GM23338 (cell line): Measurements from ENCODE around the gene AIMP2.

ENCODE experiments used
- CREB1 ChIP-seq: fragments of 250-450 bp; sonication (Bioruptor Pico); IDR thresholded peaks from 2 replicates; pipeline ENCODE4 v1.5.0; 2020; ENCODE audit warnings: low read depth, mild to moderate bottlenecking, moderate library complexity
- EZH2 ChIP-seq: fragments of 200-600 bp; sonication (generic); IDR thresholded peaks from one replicate; pipeline ENCODE4 v1.8.0; 2017; ENCODE audit warnings: antibody characterized with exemption, mild to moderate bottlenecking, low read depth; ENCODE audit not compliant: unreplicated experiment
- EZH2phosphoT487 ChIP-seq: fragments of 200-600 bp; sonication (generic); IDR thresholded peaks from one replicate; pipeline ENCODE4 v1.8.1; 2018; ENCODE audit warnings: antibody characterized with exemption; ENCODE audit not compliant: unreplicated experiment
- POLR2AphosphoS5 ChIP-seq: IDR thresholded peaks from 2 replicates; pipeline ENCODE4 v1.6.1; 2016; ENCODE audit warnings: antibody characterized with exemption, low read depth
- TF ChIP-seq, protein P1 (sequence below), 2 experiments: fragments of 200-600 bp in 1 of 2; sonication (generic) in 1 of 2; conservative IDR thresholded peaks; 2 replicates each; pipeline versions ENCODE4 v1.5.1 to v1.6.1; 2016 to 2017; ENCODE audit warnings: antibody characterized with exemption in 2 of 2, low read depth in 2 of 2, mild to moderate bottlenecking in 2 of 2, moderate library complexity in 1 of 2
- TF ChIP-seq, protein P2 (sequence below): fragments of 250-450 bp; sonication (Bioruptor Pico); IDR thresholded peaks from 2 replicates; pipeline ENCODE4 v1.5.0; 2020; ENCODE audit warnings: mild to moderate bottlenecking, moderate library complexity
- TF ChIP-seq, protein P3 (sequence below): IDR thresholded peaks from 2 replicates; pipeline ENCODE4 v1.6.1; 2016; ENCODE audit warnings: antibody characterized with exemption
- TF ChIP-seq, protein P4 (sequence below): IDR thresholded peaks from one replicate; pipeline ENCODE4 v1.6.1; 2018; ENCODE audit warnings: antibody characterized with exemption; ENCODE audit not compliant: unreplicated experiment

DNA sequence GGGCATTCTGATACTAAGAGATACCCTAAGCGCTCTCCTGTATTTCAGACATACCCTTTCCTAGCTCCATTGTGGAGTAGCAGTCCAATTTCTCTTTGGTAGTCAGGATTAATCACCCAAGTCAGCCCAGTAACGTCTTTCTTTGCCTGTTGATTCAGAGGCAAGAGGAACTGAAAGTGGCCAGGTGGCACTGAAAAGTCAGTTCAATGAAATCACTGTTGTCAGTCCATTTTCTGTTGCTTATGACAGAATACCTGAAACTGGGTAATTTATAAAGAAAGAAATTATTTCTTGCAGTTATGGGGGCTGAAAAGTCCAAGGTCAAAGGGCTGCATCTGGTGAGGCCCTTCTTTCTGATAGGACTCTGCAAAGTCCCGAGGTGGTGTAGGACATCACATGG lies 62.3 kb downstream of the AIMP2 start:
- TF ChIP-seq, protein P1, sequence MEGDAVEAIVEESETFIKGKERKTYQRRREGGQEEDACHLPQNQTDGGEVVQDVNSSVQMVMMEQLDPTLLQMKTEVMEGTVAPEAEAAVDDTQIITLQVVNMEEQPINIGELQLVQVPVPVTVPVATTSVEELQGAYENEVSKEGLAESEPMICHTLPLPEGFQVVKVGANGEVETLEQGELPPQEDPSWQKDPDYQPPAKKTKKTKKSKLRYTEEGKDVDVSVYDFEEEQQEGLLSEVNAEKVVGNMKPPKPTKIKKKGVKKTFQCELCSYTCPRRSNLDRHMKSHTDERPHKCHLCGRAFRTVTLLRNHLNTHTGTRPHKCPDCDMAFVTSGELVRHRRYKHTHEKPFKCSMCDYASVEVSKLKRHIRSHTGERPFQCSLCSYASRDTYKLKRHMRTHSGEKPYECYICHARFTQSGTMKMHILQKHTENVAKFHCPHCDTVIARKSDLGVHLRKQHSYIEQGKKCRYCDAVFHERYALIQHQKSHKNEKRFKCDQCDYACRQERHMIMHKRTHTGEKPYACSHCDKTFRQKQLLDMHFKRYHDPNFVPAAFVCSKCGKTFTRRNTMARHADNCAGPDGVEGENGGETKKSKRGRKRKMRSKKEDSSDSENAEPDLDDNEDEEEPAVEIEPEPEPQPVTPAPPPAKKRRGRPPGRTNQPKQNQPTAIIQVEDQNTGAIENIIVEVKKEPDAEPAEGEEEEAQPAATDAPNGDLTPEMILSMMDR (conservative IDR thresholded peaks at IDR 0.05; ENCODE audit: low read depth in 2 of 2) = no peak
- TF ChIP-seq, protein P2, sequence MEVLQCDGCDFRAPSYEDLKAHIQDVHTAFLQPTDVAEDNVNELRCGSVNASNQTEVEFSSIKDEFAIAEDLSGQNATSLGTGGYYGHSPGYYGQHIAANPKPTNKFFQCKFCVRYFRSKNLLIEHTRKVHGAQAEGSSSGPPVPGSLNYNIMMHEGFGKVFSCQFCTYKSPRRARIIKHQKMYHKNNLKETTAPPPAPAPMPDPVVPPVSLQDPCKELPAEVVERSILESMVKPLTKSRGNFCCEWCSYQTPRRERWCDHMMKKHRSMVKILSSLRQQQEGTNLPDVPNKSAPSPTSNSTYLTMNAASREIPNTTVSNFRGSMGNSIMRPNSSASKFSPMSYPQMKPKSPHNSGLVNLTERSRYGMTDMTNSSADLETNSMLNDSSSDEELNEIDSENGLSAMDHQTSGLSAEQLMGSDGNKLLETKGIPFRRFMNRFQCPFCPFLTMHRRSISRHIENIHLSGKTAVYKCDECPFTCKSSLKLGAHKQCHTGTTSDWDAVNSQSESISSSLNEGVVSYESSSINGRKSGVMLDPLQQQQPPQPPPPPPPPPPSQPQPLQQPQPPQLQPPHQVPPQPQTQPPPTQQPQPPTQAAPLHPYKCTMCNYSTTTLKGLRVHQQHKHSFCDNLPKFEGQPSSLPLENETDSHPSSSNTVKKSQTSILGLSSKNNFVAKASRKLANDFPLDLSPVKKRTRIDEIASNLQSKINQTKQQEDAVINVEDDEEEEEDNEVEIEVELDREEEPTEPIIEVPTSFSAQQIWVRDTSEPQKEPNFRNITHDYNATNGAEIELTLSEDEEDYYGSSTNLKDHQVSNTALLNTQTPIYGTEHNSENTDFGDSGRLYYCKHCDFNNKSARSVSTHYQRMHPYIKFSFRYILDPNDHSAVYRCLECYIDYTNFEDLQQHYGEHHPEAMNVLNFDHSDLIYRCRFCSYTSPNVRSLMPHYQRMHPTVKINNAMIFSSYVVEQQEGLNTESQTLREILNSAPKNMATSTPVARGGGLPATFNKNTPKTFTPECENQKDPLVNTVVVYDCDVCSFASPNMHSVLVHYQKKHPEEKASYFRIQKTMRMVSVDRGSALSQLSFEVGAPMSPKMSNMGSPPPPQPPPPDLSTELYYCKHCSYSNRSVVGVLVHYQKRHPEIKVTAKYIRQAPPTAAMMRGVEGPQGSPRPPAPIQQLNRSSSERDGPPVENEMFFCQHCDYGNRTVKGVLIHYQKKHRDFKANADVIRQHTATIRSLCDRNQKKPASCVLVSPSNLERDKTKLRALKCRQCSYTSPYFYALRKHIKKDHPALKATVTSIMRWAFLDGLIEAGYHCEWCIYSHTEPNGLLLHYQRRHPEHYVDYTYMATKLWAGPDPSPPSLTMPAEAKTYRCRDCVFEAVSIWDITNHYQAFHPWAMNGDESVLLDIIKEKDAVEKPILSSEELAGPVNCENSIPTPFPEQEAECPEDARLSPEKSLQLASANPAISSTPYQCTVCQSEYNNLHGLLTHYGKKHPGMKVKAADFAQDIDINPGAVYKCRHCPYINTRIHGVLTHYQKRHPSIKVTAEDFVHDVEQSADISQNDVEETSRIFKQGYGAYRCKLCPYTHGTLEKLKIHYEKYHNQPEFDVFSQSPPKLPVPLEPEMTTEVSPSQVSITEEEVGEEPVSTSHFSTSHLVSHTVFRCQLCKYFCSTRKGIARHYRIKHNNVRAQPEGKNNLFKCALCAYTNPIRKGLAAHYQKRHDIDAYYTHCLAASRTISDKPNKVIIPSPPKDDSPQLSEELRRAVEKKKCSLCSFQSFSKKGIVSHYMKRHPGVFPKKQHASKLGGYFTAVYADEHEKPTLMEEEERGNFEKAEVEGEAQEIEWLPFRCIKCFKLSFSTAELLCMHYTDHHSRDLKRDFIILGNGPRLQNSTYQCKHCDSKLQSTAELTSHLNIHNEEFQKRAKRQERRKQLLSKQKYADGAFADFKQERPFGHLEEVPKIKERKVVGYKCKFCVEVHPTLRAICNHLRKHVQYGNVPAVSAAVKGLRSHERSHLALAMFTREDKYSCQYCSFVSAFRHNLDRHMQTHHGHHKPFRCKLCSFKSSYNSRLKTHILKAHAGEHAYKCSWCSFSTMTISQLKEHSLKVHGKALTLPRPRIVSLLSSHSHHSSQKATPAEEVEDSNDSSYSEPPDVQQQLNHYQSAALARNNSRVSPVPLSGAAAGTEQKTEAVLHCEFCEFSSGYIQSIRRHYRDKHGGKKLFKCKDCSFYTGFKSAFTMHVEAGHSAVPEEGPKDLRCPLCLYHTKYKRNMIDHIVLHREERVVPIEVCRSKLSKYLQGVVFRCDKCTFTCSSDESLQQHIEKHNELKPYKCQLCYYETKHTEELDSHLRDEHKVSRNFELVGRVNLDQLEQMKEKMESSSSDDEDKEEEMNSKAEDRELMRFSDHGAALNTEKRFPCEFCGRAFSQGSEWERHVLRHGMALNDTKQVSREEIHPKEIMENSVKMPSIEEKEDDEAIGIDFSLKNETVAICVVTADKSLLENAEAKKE (CRISPR knock-in tag) = no peak
- TF ChIP-seq, protein P3, sequence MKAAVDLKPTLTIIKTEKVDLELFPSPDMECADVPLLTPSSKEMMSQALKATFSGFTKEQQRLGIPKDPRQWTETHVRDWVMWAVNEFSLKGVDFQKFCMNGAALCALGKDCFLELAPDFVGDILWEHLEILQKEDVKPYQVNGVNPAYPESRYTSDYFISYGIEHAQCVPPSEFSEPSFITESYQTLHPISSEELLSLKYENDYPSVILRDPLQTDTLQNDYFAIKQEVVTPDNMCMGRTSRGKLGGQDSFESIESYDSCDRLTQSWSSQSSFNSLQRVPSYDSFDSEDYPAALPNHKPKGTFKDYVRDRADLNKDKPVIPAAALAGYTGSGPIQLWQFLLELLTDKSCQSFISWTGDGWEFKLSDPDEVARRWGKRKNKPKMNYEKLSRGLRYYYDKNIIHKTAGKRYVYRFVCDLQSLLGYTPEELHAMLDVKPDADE = no peak
- TF ChIP-seq EZH2 (no peak), POLR2AphosphoS5 (no peak), CREB1 (CRISPR knock-in tag) (no peak), EZH2phosphoT487 (no peak)
- TF ChIP-seq, protein P4, sequence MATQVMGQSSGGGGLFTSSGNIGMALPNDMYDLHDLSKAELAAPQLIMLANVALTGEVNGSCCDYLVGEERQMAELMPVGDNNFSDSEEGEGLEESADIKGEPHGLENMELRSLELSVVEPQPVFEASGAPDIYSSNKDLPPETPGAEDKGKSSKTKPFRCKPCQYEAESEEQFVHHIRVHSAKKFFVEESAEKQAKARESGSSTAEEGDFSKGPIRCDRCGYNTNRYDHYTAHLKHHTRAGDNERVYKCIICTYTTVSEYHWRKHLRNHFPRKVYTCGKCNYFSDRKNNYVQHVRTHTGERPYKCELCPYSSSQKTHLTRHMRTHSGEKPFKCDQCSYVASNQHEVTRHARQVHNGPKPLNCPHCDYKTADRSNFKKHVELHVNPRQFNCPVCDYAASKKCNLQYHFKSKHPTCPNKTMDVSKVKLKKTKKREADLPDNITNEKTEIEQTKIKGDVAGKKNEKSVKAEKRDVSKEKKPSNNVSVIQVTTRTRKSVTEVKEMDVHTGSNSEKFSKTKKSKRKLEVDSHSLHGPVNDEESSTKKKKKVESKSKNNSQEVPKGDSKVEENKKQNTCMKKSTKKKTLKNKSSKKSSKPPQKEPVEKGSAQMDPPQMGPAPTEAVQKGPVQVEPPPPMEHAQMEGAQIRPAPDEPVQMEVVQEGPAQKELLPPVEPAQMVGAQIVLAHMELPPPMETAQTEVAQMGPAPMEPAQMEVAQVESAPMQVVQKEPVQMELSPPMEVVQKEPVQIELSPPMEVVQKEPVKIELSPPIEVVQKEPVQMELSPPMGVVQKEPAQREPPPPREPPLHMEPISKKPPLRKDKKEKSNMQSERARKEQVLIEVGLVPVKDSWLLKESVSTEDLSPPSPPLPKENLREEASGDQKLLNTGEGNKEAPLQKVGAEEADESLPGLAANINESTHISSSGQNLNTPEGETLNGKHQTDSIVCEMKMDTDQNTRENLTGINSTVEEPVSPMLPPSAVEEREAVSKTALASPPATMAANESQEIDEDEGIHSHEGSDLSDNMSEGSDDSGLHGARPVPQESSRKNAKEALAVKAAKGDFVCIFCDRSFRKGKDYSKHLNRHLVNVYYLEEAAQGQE = no peak
